ENCODE measurements around the gene LEO1.

Gene LEO1

DNA sequence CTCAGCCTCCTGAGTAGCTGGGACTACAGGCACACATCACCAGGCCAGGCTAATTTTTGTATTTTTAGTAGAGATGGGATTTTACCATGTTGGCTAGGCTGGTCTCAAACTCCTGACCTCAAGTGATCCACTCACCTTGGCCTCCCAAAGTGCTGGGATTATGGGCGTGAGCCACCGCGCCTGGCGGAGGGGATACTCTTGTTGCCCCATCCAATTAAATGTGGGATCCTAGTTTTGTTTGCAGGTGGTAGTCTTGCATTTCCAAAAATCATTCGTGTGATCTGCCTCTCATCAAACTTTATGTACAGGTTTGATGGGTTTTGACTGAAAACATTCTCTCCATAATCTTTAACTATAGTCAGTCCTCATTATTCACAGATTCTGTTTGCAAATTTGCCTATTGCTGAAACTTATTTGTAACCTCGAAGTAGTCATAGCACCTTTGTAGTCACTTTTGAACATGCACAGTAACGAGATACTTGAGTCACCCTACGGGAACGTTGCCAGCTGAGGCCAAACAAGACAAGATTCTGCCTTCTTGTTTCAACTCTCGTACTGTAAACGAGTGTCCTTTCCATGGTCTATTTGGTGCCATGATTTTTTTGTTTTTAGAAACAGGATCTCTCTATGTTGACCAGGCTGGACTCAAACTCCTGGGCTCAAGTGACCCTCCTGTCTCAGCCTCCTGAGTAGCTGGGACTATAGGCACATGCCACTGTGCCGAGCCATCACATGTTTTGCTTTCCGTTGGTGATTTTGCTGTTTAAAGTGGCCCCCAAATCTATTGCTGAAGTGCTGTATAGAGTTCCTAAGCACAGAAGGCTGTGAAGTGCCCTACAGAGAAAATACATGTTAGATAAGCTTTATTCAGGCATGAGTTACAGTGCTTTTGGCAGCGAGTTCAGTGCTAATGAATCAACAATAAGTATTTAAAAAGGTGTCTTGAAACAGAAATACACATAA, 39.3 kb upstream of the LEO1 start:
- no peak for DNase-seq (ENCODE audit: low read depth, low spot score)
- no peak overlapping the region for H3K4me3 ChIP-seq (ENCODE audit: low read depth, low read length)
- TF ChIP-seq, protein P1, sequence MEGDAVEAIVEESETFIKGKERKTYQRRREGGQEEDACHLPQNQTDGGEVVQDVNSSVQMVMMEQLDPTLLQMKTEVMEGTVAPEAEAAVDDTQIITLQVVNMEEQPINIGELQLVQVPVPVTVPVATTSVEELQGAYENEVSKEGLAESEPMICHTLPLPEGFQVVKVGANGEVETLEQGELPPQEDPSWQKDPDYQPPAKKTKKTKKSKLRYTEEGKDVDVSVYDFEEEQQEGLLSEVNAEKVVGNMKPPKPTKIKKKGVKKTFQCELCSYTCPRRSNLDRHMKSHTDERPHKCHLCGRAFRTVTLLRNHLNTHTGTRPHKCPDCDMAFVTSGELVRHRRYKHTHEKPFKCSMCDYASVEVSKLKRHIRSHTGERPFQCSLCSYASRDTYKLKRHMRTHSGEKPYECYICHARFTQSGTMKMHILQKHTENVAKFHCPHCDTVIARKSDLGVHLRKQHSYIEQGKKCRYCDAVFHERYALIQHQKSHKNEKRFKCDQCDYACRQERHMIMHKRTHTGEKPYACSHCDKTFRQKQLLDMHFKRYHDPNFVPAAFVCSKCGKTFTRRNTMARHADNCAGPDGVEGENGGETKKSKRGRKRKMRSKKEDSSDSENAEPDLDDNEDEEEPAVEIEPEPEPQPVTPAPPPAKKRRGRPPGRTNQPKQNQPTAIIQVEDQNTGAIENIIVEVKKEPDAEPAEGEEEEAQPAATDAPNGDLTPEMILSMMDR (IDR thresholded peaks at IDR 0.05; ENCODE audit: insufficient read depth, low read length, missing control alignments): no peak
- POLR2A ChIA-PET: no interaction called here
- CTCF ChIA-PET: interaction anchor here (1.4 to 2.3 kb wide), 2 partner anchors 11 to 68 kb away, joined by 3 to 9 read pairs; no protein-coding TSS in a partner anchor

DNA sequence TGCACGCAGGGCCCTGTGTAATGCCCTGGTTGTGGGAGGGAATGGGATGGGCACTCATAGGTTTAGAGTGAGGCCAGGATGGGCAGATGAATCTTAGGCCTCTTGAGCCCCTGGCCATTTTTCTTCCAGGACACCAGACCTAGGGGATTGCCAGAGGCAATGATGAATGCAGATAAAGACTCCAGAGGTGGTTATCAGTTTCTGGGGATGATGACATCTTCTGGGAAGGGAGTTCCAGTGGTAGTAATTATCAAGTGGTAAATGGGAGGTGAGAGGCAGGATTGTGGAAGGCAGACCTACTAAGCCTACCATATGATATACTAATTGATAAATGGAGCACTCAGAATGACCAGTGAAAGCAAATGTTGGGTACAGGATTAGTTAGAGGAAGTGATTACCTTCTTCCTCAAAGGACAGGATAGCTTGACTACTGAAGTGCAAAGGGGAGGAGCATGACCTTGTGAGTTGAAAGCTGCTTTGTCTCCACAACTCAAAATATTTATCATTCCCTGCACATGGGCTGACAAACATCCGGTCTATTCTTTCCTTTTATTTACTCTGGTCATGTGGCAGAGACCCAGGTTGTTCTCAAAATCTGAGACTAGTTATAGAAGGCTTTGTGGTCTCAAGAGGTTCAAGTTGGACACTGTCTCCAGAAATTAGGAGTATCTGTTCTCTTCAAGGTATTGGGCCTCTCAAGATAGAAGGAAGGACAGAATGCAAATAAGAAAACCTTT, 37.3 kb upstream of the LEO1 start:
- H3K4me3 ChIP-seq (ENCODE audit: low read depth, low read length): no peak overlapping the region
- TF ChIP-seq, protein P1 (IDR thresholded peaks at IDR 0.05; ENCODE audit: insufficient read depth, low read length, missing control alignments): no peak
- POLR2A ChIA-PET: no interaction called here
- CTCF ChIA-PET: interaction anchor here (1.0 kb wide), 1 partner anchor 175 kb away, joined by 4 read pairs; no protein-coding TSS in a partner anchor
- no peak for DNase-seq (ENCODE audit: low read depth, low spot score)

DNA sequence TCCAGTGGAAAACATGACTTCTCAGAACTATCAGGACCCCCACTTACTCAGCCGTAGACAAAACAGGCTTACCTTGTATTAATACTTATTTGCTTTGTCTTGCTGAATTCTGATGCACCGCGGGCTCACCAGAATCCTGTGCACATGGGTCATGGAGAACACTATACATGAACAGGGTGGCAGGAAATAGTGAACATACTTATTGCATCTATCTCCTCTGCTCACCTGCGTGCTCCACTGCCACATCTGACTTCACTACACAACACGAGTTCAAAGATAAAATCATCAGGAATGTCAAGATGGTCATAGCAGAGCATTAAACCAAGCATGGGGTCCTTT, 36.8 kb upstream of the LEO1 start:
- no peak for DNase-seq (ENCODE audit: low read depth, low spot score)
- ChIA-PET POLR2A (no interaction called here), CTCF (no interaction called here)
- TF ChIP-seq, protein P1 (IDR thresholded peaks at IDR 0.05; ENCODE audit: insufficient read depth, low read length, missing control alignments): no peak
- H3K4me3 ChIP-seq (ENCODE audit: low read depth, low read length): no peak overlapping the region

DNA sequence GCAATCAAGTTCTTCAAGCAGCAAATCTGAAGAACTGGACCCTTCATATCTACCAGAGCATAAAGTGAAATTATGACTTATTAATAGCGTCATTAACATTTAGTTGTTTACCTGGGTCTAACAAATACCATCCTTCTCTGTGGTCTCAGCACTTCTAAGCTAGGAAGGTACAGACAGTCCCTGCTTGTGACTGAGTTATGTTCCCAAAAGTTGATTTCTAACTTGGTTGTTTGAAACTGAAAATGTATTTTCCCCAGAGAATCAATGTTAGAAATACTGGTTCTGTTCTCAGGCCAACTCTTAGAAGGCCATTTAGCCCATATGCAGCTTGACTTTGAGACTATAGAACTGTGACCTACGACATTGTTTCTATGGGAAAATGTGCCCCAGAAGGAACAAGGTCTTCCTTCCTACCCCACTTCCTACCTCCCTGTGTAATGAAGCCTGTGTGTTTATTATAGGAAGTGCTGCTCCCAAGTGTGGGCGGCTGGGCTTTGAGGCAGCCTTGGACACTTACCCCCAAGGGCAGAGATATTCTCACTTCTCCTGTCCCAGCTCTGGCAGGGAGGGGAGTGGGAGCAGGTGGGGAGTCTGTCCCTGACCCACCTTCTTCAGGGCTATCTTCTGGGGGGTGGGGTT, 35.2 kb upstream of the LEO1 start:
- TF ChIP-seq, protein P1 (IDR thresholded peaks at IDR 0.05; ENCODE audit: insufficient read depth, low read length, missing control alignments): no peak
- DNase-seq (ENCODE audit: low read depth, low spot score): no peak
- ChIA-PET POLR2A (no interaction called here), CTCF (interaction anchor here (0.9 to 1.3 kb wide), 2 partner anchors 13 to 132 kb away, joined by 3 read pairs; no protein-coding TSS in a partner anchor)
- H3K4me3 ChIP-seq (ENCODE audit: low read depth, low read length): no peak overlapping the region

DNA sequence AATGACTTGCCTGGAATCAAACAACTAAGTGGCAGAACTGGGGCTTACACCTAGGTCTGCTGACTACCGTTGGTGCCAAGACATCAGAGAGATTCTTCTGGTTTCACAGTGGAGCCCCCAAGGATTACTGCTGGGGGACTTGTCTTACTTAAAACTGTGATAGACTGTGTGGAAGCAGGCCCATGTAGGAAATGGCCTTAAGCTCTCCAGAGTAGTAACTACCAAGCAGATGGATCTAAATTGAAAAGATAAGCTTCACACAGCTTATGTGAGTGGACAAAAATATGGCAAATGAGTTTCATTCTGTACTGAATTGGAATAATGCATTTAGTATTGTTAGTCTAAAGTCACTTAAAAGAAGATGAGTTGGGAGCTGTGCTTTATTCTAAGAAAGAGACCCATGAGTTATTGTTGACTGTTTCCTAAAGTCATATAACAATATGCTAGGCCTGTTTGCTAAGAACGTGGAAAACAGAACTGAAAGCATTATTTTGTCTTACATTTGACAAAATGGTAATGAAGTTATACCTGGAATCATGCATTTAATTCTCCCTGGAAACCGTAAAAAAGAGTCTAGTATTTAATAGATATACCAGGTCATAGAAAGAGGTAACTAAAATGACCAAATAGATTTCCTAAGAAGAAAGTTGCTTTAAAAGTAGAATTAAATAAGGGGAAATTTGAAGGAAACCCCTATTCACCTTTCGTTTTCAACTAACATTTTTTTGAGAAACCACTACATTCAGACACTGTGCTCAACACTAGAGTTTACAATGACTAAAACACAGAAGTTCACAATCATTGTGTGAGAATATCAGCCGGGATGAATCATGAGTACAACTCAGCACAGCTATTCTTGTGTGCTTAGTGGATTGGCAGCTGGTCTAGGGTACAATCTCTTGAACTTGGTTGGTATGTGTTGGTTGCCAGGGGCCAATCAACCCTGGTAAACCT, 34.4 kb upstream of the LEO1 start:
- ChIA-PET POLR2A (no interaction called here), CTCF (interaction anchor here (0.7 to 1.3 kb wide), 2 partner anchors 14 to 29 kb away, joined by 3 read pairs; no protein-coding TSS in a partner anchor)
- DNase-seq (ENCODE audit: low read depth, low spot score): no peak
- TF ChIP-seq, protein P1 (IDR thresholded peaks at IDR 0.05; ENCODE audit: insufficient read depth, low read length, missing control alignments): no peak
- H3K4me3 ChIP-seq (ENCODE audit: low read depth, low read length): no peak overlapping the region
